Colon (tissue), 2 donors: ENCODE results near the gene PCDHB8.
"Not testable (repeated sequence)": the region's sequence is repeated elsewhere in the genome, so short reads cannot be mapped to it uniquely, and the experiment has no call there.

Experiments
- FAIRE-seq: peaks from 2 replicates; lab custom pipeline; 2012; peaks lifted over from hg19 to GRCh38; lab: Jason Lieb, UNC
- donor health status: control.
- donor health status: control.

The PCDHB8 gene

GRCh38 chr5:141184117-141184855, 6.7 kb downstream of the PCDHB8 start:
- FAIRE-seq, result not testable (repeated sequence)

GRCh38 chr5:141186897-141187512, 9.4 kb downstream of the PCDHB8 start, which contains the start of gene PCDHB9:
Gene PCDHB9 (plus strand): TSS chr5:141187161. CDS start chr5:141187319, 158 bp downstream.
- no peak for FAIRE-seq

GRCh38 chr5:141188682-141189081, 11.1 kb downstream of the PCDHB8 start:
- FAIRE-seq, result not testable (repeated sequence)

- not testable (repeated sequence) for FAIRE-seq
Observed at GRCh38 chr5:141189131-141189530, 11.5 kb downstream of the PCDHB8 start.

GRCh38 chr5:141192110-141192725, 14.6 kb downstream of the PCDHB8 start, which contains the start of gene PCDHB10:
Gene PCDHB10 (plus strand): TSS chr5:141192353. CDS start chr5:141192553, 200 bp downstream.
- FAIRE-seq, result no peak

- FAIRE-seq, result not testable (repeated sequence)
Observed at GRCh38 chr5:141194332-141194731, 16.7 kb downstream of the PCDHB8 start.

GRCh38 chr5:141196363-141196762, 18.8 kb downstream of the PCDHB8 start:
- no peak for FAIRE-seq

- FAIRE-seq, result no peak
Observed at GRCh38 chr5:141199359-141200235, 22.0 kb downstream of the PCDHB8 start, which contains the start of gene PCDHB11. Gene PCDHB11 (plus strand): TSS chr5:141199627. CDS start chr5:141199775, 148 bp downstream.

- FAIRE-seq, result not testable (repeated sequence)
Observed at GRCh38 chr5:141201126-141201525, 23.5 kb downstream of the PCDHB8 start.

- not testable (repeated sequence) for FAIRE-seq
Observed at GRCh38 chr5:141201646-141202045, 24.1 kb downstream of the PCDHB8 start.

GRCh38 chr5:141208478-141208877, 30.9 kb downstream of the PCDHB8 start, which contains the start of gene PCDHB12:
Gene PCDHB12 (plus strand): TSS chr5:141208719. CDS start chr5:141208908, 189 bp downstream.
- no peak for FAIRE-seq

- not testable (repeated sequence) for FAIRE-seq
Observed at GRCh38 chr5:141210281-141210680, 32.7 kb downstream of the PCDHB8 start.

GRCh38 chr5:141210849-141211248, 33.3 kb downstream of the PCDHB8 start:
- not testable (repeated sequence) for FAIRE-seq

- FAIRE-seq, result not testable (repeated sequence)
Observed at GRCh38 chr5:141213656-141214339, 36.2 kb downstream of the PCDHB8 start, which contains the start of gene PCDHB13. Gene PCDHB13 (plus strand): TSS chr5:141213919. CDS start chr5:141214124, 205 bp downstream.

- FAIRE-seq, result not testable (repeated sequence)
Observed at GRCh38 chr5:141214583-141214982, 37.0 kb downstream of the PCDHB8 start.

- not testable (repeated sequence) for FAIRE-seq
Observed at GRCh38 chr5:141215504-141215903, 37.9 kb downstream of the PCDHB8 start.

GRCh38 chr5:141216035-141216434, 38.4 kb downstream of the PCDHB8 start:
- FAIRE-seq, result not testable (repeated sequence)

- FAIRE-seq, result no peak
Observed at GRCh38 chr5:141223112-141223783, 45.7 kb downstream of the PCDHB8 start, which contains the start of gene PCDHB14. Gene PCDHB14 (plus strand): TSS chr5:141223343. CDS start chr5:141223506, 163 bp downstream.

GRCh38 chr5:141224844-141225243, 47.3 kb downstream of the PCDHB8 start:
- FAIRE-seq, result not testable (repeated sequence)

GRCh38 chr5:141225421-141225820, 47.8 kb downstream of the PCDHB8 start:
- not testable (repeated sequence) for FAIRE-seq
